Tongue (tissue), 3 donors: ENCODE results near the gene NEAT1. TPM values are rescaled to one million over a fixed set of nuclear protein-coding genes. Genes with fewer than 3 reads are reported as not detected.
A peak's percentile ranks its signal among the peaks of the same experiment; 100 is the strongest.

Experiments
- DNase-seq: peaks from one replicate; pipeline ENCODE4 v3.0.0-alpha.2; 2015
- small RNA-seq: library from RNA; depleted of rRNA; stranded (forward); fragments of <200 nt; gene quantifications from one replicate; pipeline ENCODE3, GENCODE V24; 2014; ENCODE audit warnings: low replicate concordance
- total RNA-seq: library from RNA; depleted of rRNA; stranded (reverse); fragments of >200 nt; gene quantifications from one replicate; pipeline ENCODE4 v1.2.3, GENCODE V29; 2014

The NEAT1 gene
- total RNA-seq, 1 donor from 2014 or later = 196 TPM

GRCh38 chr11:65479184-65480145 lies 56.9 kb downstream of the NEAT1 start:
- peak; percentile 67 for DNase-seq

DNA sequence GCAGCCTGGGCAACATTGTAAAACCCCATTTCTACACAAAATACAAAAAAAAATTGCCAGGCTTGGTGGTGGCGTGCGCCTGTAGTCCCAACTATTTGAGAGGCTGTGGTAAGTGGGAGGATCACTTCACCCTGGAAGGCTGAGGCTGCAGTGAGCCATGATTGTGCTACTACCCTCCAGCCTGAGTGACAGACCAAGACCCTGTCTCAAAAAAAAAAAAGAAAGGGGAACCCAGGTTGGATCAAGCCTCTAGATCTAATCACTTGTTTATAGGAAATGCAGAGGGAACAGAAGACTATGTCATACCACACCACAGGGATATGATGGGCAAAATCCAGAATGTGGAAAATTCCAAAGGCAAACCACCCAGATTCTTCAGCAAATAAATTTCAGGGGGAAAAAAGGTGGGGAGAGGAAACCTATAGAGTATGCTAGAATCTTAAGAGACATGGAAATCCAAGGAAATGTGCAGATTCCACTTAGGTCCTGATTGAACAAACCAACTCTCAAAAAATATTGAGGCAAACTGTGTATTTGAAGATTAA lies 59.8 kb downstream of the NEAT1 start:
- no peak for DNase-seq

DNA sequence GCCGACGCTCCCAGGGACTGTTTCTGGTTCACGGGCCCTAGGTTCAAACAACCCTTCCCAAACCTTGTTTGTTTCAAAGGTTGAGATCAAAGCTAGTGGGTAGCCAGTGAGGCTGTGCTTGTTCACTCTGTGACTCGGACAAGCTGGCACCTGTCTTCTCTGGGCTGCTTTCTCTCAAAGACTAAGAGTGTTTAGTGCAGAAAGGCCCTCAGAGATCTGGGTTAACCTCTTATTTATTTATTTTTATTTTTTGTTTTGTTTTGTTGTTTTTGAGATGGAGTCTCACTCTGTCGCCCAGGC lies 63.3 kb downstream of the NEAT1 start:
- DNase-seq = peak; percentile 51

- DNase-seq = no peak
These were observed 64.2 kb downstream of the NEAT1 start for GRCh38 chr11:65486570-65487466.

DNA sequence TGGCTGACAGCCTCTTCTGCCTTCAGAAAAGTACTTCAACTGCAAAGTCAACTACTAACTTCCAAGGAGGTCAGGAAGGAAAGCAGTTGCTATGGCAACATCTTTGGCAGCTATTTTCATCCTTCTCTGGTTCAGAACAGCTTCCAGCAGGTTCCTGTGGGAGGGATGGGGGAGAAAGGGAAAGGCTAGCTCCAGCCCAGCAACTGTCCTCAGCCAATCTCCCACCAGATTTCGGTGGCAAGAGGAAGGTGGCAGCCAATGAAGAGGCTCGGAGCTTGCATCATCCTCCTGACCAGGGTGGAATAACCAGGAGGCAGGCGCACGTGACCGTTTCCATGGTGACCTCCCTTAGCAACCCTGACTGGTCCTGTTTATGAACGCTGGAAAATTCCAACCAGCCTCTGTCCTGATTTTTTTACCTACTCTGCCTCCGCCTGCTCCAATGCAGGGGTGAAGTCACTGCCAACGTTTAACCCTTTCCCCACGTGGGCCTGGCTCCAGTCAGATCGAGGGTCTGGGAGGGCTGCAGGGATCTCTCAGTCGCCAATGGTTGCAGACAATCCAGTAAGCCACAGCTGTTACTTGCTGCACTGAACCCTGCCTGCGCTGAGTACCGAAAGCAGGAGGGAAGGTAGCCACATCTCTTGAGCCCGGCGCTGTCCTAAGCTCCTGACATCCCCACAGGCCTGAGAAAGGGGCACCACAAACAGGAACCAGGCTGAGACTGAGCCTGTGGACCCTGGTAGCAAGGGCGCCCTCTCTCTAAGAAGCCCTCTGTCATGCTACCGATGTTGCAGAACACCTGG lies 65.1 kb downstream of the NEAT1 start:
- peak; percentile 100 for DNase-seq

- no peak for DNase-seq
These were observed 65.9 kb downstream of the NEAT1 start for GRCh38 chr11:65488273-65489034.

- peak; percentile 69 for DNase-seq
These were observed 66.6 kb downstream of the NEAT1 start for GRCh38 chr11:65489035-65489705.

DNA sequence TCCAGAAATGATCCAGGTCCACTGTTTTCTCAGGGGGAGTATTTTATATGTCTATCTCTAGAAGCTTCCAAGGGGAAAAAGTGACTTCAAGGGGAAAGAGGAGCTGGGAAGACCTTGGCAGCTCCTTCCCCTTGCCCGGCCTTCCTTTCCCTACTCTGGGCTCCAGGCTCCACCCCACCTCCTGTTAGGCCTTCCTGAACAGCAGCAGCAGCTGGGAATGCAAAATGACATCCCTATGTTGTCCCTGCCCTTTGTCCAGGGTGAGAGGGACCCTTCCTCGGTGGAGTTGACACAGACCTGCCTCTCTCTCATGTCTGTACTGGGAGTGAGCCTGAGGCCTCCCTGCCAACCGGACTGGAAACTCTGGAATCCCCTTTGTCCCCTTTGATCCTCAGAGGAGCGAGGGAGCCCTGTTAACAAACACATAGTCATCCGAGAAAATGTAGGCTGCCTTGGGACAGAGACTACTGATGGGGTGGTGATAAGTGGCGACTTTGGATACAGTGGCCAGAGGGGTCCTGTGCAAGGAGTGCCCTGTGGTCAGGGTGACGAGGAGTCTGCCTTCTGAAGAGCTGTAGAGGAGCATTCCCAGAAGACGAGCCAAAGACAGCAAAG lies 67.2 kb downstream of the NEAT1 start:
- peak; percentile 92 for DNase-seq

GRCh38 chr11:65491163-65491465 lies 68.5 kb downstream of the NEAT1 start:
- no peak for DNase-seq

- DNase-seq = peak; percentile 91
These were observed 69.2 kb downstream of the NEAT1 start for GRCh38 chr11:65491614-65492386.

GRCh38 chr11:65492387-65492636 lies 69.7 kb downstream of the NEAT1 start:
- DNase-seq = no peak

DNA sequence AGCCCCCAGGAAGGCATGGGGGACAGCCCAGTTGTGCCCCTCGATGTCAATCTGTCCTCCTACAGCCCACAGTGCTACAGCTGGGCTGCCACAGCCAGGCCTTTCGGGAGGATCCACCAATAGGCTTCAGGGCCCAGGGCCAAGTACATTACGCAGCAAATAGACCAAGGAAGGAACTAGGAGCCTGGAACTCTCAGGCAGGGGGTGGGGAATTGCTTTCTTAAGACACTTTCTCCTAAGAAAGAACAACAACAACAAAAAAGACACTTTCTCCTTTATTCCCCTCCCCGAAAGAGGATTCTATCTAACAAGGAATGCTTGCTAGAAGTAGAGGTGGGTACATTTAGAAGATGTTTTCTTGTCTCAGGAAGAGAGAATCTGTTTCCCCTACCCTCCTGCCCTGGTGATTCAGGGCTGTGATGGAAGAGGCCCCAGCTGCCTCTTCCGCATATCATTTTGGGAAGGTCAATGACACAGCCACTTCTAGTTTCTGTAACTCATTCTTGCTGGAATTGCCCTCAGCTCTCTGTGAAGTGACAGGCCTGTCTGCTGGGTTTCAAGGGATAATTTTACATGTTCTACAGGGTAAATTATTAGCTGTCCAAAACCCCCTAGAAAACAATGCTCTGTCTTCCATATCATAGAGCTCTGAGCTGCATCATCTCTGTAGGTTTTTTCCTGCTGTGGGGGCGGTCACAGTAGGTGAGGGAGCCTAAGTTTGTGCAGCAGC lies 70.2 kb downstream of the NEAT1 start:
- peak; percentile 92 for DNase-seq

- peak; percentile 56 for DNase-seq
These were observed 71.0 kb downstream of the NEAT1 start for GRCh38 chr11:65493367-65494176.

Small RNA genes lying within 50 kb of the gene (small RNA-seq; reads per million reads assigned to genes)
- gene RF01684 = not detected

Other genes with a start within 250 kb of the NEAT1 start
- 144 TPM for gene CAPN1, start 240.9 kb upstream of the NEAT1 start, total RNA-seq
- gene POLA2, start 160.8 kb upstream of the NEAT1 start, total RNA-seq = 10.3 TPM
- gene CDC42EP2, start 107.9 kb upstream of the NEAT1 start, total RNA-seq = 14.2 TPM
- gene DPF2, start 88.9 kb upstream of the NEAT1 start, total RNA-seq = 41.4 TPM
- gene TIGD3, start 68.0 kb upstream of the NEAT1 start, total RNA-seq = not detected
- 4.8 TPM for gene SLC25A45, start 40.2 kb upstream of the NEAT1 start, total RNA-seq
- gene FRMD8, start 36.2 kb upstream of the NEAT1 start, total RNA-seq = 63.4 TPM
- gene MALAT1, start 76.2 kb downstream of the NEAT1 start, total RNA-seq = 27,133 TPM
- gene SCYL1, start 102.3 kb downstream of the NEAT1 start, total RNA-seq = 33.8 TPM
- 116 TPM for gene LTBP3, start 135.6 kb downstream of the NEAT1 start, total RNA-seq
- gene ZNRD2, start 147.7 kb downstream of the NEAT1 start, total RNA-seq = 26.6 TPM
- 30.4 TPM for gene FAM89B, start 149.7 kb downstream of the NEAT1 start, total RNA-seq
- 284 TPM for gene EHBP1L1, start 153.3 kb downstream of the NEAT1 start, total RNA-seq
- 4.2 TPM for gene KCNK7, start 173.0 kb downstream of the NEAT1 start, total RNA-seq
- 46.9 TPM for gene MAP3K11, start 191.4 kb downstream of the NEAT1 start, total RNA-seq
- gene PCNX3, start 193.0 kb downstream of the NEAT1 start, total RNA-seq = 15.8 TPM
- gene SIPA1, start 215.3 kb downstream of the NEAT1 start, total RNA-seq = 23.5 TPM
- 18.8 TPM for gene RELA, start 240.1 kb downstream of the NEAT1 start, total RNA-seq